ENCODE results near the gene FOXF2.

FOXF2 gene

GRCh38 chr6:1402868-1403267 is 13.5 kb downstream of the FOXF2 start:
- no peaks in the 10 kb centered on the region for H3F3A ChIP-seq (ENCODE audit: low read depth)
- H3K9me3 ChIP-seq (ENCODE audit: insufficient read depth, low read depth, low read length), result no peaks in the 10 kb centered on the region
- H3K4me2 ChIP-seq (ENCODE audit: low read depth, low read length, poor library complexity, severe bottlenecking), result no peak overlapping the region
- H3K4me3 ChIP-seq (ENCODE audit: low read length, poor library complexity, severe bottlenecking), result no peak overlapping the region
- no peaks in the 10 kb centered on the region for H3K9me2 ChIP-seq (replicated peaks; ENCODE audit: low read depth, low read length)
- no peaks in the 10 kb centered on the region for H3K36me3 ChIP-seq (ENCODE audit: insufficient read depth, low read length)
- H2AFZ ChIP-seq (ENCODE audit: low read length), result no peak overlapping the region
- no peaks in the 10 kb centered on the region for H3K4me1 ChIP-seq (ENCODE audit: insufficient read depth, low read length, poor library complexity, severe bottlenecking)
- H3K79me2 ChIP-seq (ENCODE audit: insufficient read depth, low read length), result no peaks in the 10 kb centered on the region
- no peak for TF ChIP-seq EZH2phosphoT487 (IDR thresholded peaks at IDR 0.05; ENCODE audit: borderline replicate concordance)
- TF ChIP-seq, protein P1, sequence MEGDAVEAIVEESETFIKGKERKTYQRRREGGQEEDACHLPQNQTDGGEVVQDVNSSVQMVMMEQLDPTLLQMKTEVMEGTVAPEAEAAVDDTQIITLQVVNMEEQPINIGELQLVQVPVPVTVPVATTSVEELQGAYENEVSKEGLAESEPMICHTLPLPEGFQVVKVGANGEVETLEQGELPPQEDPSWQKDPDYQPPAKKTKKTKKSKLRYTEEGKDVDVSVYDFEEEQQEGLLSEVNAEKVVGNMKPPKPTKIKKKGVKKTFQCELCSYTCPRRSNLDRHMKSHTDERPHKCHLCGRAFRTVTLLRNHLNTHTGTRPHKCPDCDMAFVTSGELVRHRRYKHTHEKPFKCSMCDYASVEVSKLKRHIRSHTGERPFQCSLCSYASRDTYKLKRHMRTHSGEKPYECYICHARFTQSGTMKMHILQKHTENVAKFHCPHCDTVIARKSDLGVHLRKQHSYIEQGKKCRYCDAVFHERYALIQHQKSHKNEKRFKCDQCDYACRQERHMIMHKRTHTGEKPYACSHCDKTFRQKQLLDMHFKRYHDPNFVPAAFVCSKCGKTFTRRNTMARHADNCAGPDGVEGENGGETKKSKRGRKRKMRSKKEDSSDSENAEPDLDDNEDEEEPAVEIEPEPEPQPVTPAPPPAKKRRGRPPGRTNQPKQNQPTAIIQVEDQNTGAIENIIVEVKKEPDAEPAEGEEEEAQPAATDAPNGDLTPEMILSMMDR (conservative IDR thresholded peaks at IDR 0.05; ENCODE audit: low read length), result no peak
- no peaks in the 10 kb centered on the region for H4K20me1 ChIP-seq (ENCODE audit: insufficient read depth, low read length, poor library complexity, severe bottlenecking)
- no peaks in the 10 kb centered on the region for H3K27me3 ChIP-seq (ENCODE audit: insufficient read depth, low read length, poor library complexity, severe bottlenecking)
- no peak overlapping the region for H3K9ac ChIP-seq (ENCODE audit: low read depth, low read length, poor library complexity, severe bottlenecking)

- Histone ChIP-seq H3F3A (ENCODE audit: low read depth) (no peaks in the 10 kb centered on the region), H3K9ac (ENCODE audit: low read depth, low read length, poor library complexity, severe bottlenecking) (no peak overlapping the region), H3K79me2 (ENCODE audit: insufficient read depth, low read length) (no peaks in the 10 kb centered on the region), H3K27me3 (ENCODE audit: insufficient read depth, low read length, poor library complexity, severe bottlenecking) (no peaks in the 10 kb centered on the region), H3K4me2 (ENCODE audit: low read depth, low read length, poor library complexity, severe bottlenecking) (no peak overlapping the region), H4K20me1 (ENCODE audit: insufficient read depth, low read length, poor library complexity, severe bottlenecking) (no peaks in the 10 kb centered on the region), H3K9me3 (ENCODE audit: insufficient read depth, low read depth, low read length) (no peaks in the 10 kb centered on the region), H3K4me3 (ENCODE audit: low read length, poor library complexity, severe bottlenecking) (no peak overlapping the region), H3K36me3 (ENCODE audit: insufficient read depth, low read length) (no peaks in the 10 kb centered on the region), H3K4me1 (ENCODE audit: insufficient read depth, low read length, poor library complexity, severe bottlenecking) (no peaks in the 10 kb centered on the region), H3K9me2 (replicated peaks; ENCODE audit: low read depth, low read length) (no peaks in the 10 kb centered on the region), H2AFZ (ENCODE audit: low read length) (no peak overlapping the region)
- TF ChIP-seq, protein P1 (conservative IDR thresholded peaks at IDR 0.05; ENCODE audit: low read length), result no peak
Measured at GRCh38 chr6:1403851-1404712, 14.7 kb downstream of the FOXF2 start.

- Histone ChIP-seq H3K79me2 (ENCODE audit: insufficient read depth, low read length) (no peaks in the 10 kb centered on the region), H3K9me3 (ENCODE audit: insufficient read depth, low read depth, low read length) (no peaks in the 10 kb centered on the region), H4K20me1 (ENCODE audit: insufficient read depth, low read length, poor library complexity, severe bottlenecking) (no peaks in the 10 kb centered on the region), H3K4me2 (ENCODE audit: low read depth, low read length, poor library complexity, severe bottlenecking) (no peak overlapping the region), H3K4me3 (ENCODE audit: low read length, poor library complexity, severe bottlenecking) (no peak overlapping the region), H3K9ac (ENCODE audit: low read depth, low read length, poor library complexity, severe bottlenecking) (no peak overlapping the region), H3K27me3 (ENCODE audit: insufficient read depth, low read length, poor library complexity, severe bottlenecking) (no peaks in the 10 kb centered on the region), H3K4me1 (ENCODE audit: insufficient read depth, low read length, poor library complexity, severe bottlenecking) (no peaks in the 10 kb centered on the region), H3K9me2 (replicated peaks; ENCODE audit: low read depth, low read length) (no peaks in the 10 kb centered on the region), H3F3A (ENCODE audit: low read depth) (no peaks in the 10 kb centered on the region), H2AFZ (ENCODE audit: low read length) (no peak overlapping the region), H3K36me3 (ENCODE audit: insufficient read depth, low read length) (no peaks in the 10 kb centered on the region)
- TF ChIP-seq, protein P1 (conservative IDR thresholded peaks at IDR 0.05; ENCODE audit: low read length), result no peak
Measured at GRCh38 chr6:1404713-1405098, 15.3 kb downstream of the FOXF2 start.
